Endothelial cell of umbilical vein (primary cell): Measurements from ENCODE around the gene TBC1D5.

Experiments
- CTCF ChIP-seq, 2 donors: IDR thresholded peaks; 1 replicate in 1 of 2; 2 replicates in 1 of 2; pipeline ENCODE4 v1.5.1; 2011; ENCODE audit warnings: low read length in 2 of 2, mild to moderate bottlenecking in 2 of 2, moderate library complexity in 2 of 2, control low read depth in 1 of 2, inconsistent platforms in 1 of 2, low read depth in 1 of 2; ENCODE audit not compliant: insufficient read depth in 1 of 2; ENCODE audit errors: extremely low read depth in 1 of 2
- EZH2 ChIP-seq: IDR thresholded peaks from 2 replicates; pipeline ENCODE4 v1.6.1; 2012; ENCODE audit warnings: borderline replicate concordance, low read depth, mild to moderate bottlenecking, moderate library complexity, low read length, inconsistent platforms; ENCODE audit not compliant: severe bottlenecking
- FOS ChIP-seq: IDR thresholded peaks from 2 replicates; pipeline ENCODE4 v1.6.1; 2011; ENCODE audit warnings: mild to moderate bottlenecking, low read length, moderate library complexity, borderline replicate concordance; ENCODE audit not compliant: insufficient read depth
- GATA2 ChIP-seq: IDR thresholded peaks from 2 replicates; pipeline ENCODE4 v1.7.0; 2011; ENCODE audit warnings: low read depth, mild to moderate bottlenecking, moderate library complexity, mixed read lengths, low read length; ENCODE audit not compliant: insufficient read length, insufficient read depth
- JUN ChIP-seq: IDR thresholded peaks from 2 replicates; pipeline ENCODE4 v1.6.1; 2011; ENCODE audit warnings: borderline replicate concordance, low read depth; ENCODE audit not compliant: insufficient read length, insufficient read depth
- MAX ChIP-seq: IDR thresholded peaks from 2 replicates; pipeline ENCODE4 v1.6.1; 2011; ENCODE audit not compliant: insufficient read depth, insufficient read length
- MYC ChIP-seq: IDR thresholded peaks from one replicate; pipeline ENCODE4 v1.6.1; 2011; ENCODE audit warnings: mild to moderate bottlenecking, low read depth, low read length
- POLR2A ChIP-seq: IDR thresholded peaks from 2 replicates; pipeline ENCODE4 v1.6.1; 2012; ENCODE audit warnings: low read depth, mild to moderate bottlenecking, control low read depth, low read length
- POLR2AphosphoS5 ChIP-seq: IDR thresholded peaks from 2 replicates; pipeline ENCODE4 v1.6.1; 2012; ENCODE audit warnings: low read depth, mild to moderate bottlenecking, control low read depth, low read length, moderate library complexity; ENCODE audit not compliant: insufficient read depth

- TF ChIP-seq POLR2AphosphoS5 (no peak), CTCF (IDR thresholded peaks at IDR 0.05; ENCODE audit: extremely low read depth in 1 of 2, insufficient read depth in 1 of 2, low read depth in 1 of 2, low read length in 2 of 2) (no peak), POLR2A (no peak), MAX (no peak), FOS (no peak), EZH2 (no peak), JUN (no peak), GATA2 (no peak), MYC (no peak)
Observed at GRCh38 chr3:17744693-17745092, 2.3 kb upstream of the TBC1D5 start.
